ENCODE measurements around the gene CENPA.

DNA sequence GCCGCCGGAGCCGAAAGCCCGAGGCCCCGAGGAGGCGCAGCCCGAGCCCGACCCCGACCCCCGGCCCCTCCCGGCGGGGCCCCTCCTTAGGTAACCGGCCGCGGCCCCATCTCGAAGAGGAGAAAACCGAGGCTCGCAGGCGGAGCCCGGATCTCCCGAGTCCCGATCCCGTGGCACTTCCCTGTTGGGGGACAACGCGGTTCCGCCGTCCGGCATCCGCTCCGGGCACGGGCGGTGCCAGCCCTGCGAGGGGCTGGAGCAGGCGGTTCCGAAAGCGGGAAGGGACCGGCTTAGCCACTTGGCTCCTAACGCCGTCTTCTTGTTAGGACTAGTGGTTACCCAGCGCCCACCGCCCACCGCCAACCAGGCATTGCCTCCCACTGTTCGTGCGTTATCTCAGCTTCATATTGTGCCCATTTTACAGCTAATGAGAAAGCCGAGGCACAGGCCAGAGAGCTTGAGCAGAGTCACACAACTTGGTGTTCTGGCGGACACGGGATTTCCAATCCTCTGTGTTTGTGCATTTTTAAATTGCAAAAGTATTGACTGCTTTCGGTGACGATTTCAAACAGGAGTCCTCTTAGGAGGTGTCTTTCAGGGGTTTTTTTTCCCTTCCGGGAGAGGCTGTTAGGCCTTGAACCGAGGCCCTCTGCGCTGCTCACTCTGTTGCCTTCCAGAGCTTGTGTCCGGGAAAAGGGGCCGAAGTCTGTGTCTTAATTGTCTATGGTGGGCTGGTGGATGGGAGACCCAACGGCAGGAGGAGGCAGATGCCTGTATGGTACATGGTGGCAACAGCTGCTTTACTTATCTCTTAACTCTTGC, 562 bp downstream of the CENPA start:
- no peak for TF ChIP-seq ESRRA (IDR thresholded peaks at IDR 0.05; ENCODE audit: borderline replicate concordance, low read length)
- no peak for TF ChIP-seq PBX3 (IDR thresholded peaks at IDR 0.05)
- peak; percentile 67; the same call in 1 of the 2 replicates for TF ChIP-seq HOXA7 (CRISPR knock-in tag; IDR thresholded peaks at IDR 0.05)
- TF ChIP-seq POLR2A (IDR thresholded peaks at IDR 0.05; ENCODE audit: low read length) = no peak
- no peak for TF ChIP-seq CHD2 (IDR thresholded peaks at IDR 0.05; ENCODE audit: low read length, partially characterized antibody)
- no peak for TF ChIP-seq CTCF (IDR thresholded peaks at IDR 0.05)
- no peak for TF ChIP-seq MYC (IDR thresholded peaks at IDR 0.05; ENCODE audit: borderline replicate concordance, low read length)
- TF ChIP-seq, protein P1, sequence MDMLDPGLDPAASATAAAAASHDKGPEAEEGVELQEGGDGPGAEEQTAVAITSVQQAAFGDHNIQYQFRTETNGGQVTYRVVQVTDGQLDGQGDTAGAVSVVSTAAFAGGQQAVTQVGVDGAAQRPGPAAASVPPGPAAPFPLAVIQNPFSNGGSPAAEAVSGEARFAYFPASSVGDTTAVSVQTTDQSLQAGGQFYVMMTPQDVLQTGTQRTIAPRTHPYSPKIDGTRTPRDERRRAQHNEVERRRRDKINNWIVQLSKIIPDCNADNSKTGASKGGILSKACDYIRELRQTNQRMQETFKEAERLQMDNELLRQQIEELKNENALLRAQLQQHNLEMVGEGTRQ (IDR thresholded peaks at IDR 0.05) = no peak
- no peak for TF ChIP-seq HDAC2 (IDR thresholded peaks at IDR 0.05)

Measured in A549 (cell line).